ENCODE measurements around the gene NUP43. TPM values are rescaled to one million over a fixed set of nuclear protein-coding genes. Genes with fewer than 3 reads are reported as not detected.

The NUP43 gene
- polyA plus RNA-seq, 1 donor from 2014 or later, result 26.9 TPM

- no peak overlapping the region for H3K9ac ChIP-seq (ENCODE audit: low read length)
- no peaks in the 10 kb centered on the region for H3K9me3 ChIP-seq (ENCODE audit: low read length)
- H3K27ac ChIP-seq (ENCODE audit: low read length), result no peak overlapping the region
- no peaks in the 10 kb centered on the region for H4K20me1 ChIP-seq (ENCODE audit: insufficient read depth)
- no peaks in the 10 kb centered on the region for H3F3A ChIP-seq (ENCODE audit: insufficient read depth, low read length, poor library complexity, severe bottlenecking)
- no peaks in the 10 kb centered on the region for H3K79me2 ChIP-seq (replicated peaks; ENCODE audit: insufficient read depth, low read length)
- H3K4me2 ChIP-seq (ENCODE audit: low read length), result no peak overlapping the region
- no peaks in the 10 kb centered on the region for H3K36me3 ChIP-seq (ENCODE audit: insufficient read depth, low read length)
- no peak overlapping the region for H2AFZ ChIP-seq (ENCODE audit: low read depth, low read length)
- no peaks in the 10 kb centered on the region for H3K27me3 ChIP-seq (ENCODE audit: insufficient read depth, low read depth, low read length)
- TF ChIP-seq RAD21 (conservative IDR thresholded peaks at IDR 0.05) (no peak), CTCF (IDR thresholded peaks at IDR 0.05; ENCODE audit: poor library complexity, severe bottlenecking) (no peak), MXI1 (conservative IDR thresholded peaks at IDR 0.05; ENCODE audit: poor library complexity, severe bottlenecking) (no peak), REST (IDR thresholded peaks at IDR 0.05; ENCODE audit: borderline replicate concordance) (no peak)
- no peak overlapping the region for H3K4me3 ChIP-seq (ENCODE audit: low read length)
- no peaks in the 10 kb centered on the region for H3K9me2 ChIP-seq (ENCODE audit: insufficient read depth, low read length)
Measured at GRCh38 chr6:149729824-149730223, 16.5 kb downstream of the NUP43 start.

GRCh38 chr6:149728499-149729234, 17.7 kb downstream of the NUP43 start:
- Histone ChIP-seq H3F3A (ENCODE audit: insufficient read depth, low read length, poor library complexity, severe bottlenecking) (no peaks in the 10 kb centered on the region), H2AFZ (ENCODE audit: low read depth, low read length) (no peak overlapping the region), H3K4me3 (ENCODE audit: low read length) (no peak overlapping the region), H3K4me2 (ENCODE audit: low read length) (no peak overlapping the region), H3K27ac (ENCODE audit: low read length) (no peak overlapping the region), H3K9me2 (ENCODE audit: insufficient read depth, low read length) (no peaks in the 10 kb centered on the region), H3K9me3 (ENCODE audit: low read length) (no peaks in the 10 kb centered on the region), H4K20me1 (ENCODE audit: insufficient read depth) (no peaks in the 10 kb centered on the region), H3K79me2 (replicated peaks; ENCODE audit: insufficient read depth, low read length) (no peaks in the 10 kb centered on the region), H3K27me3 (ENCODE audit: insufficient read depth, low read depth, low read length) (no peaks in the 10 kb centered on the region), H3K9ac (ENCODE audit: low read length) (no peak overlapping the region), H3K36me3 (ENCODE audit: insufficient read depth, low read length) (no peaks in the 10 kb centered on the region)
- no peak for TF ChIP-seq EZH2 (IDR thresholded peaks at IDR 0.05; ENCODE audit: borderline replicate concordance, insufficient read depth, low read length, poor library complexity, severe bottlenecking)
- no peak for TF ChIP-seq RAD21 (conservative IDR thresholded peaks at IDR 0.05)
- TF ChIP-seq POLR2AphosphoS5 (IDR thresholded peaks at IDR 0.05), result no peak
- no peak for TF ChIP-seq EP300 (conservative IDR thresholded peaks at IDR 0.05; ENCODE audit: poor library complexity, severe bottlenecking)
- TF ChIP-seq SMC3 (conservative IDR thresholded peaks at IDR 0.05; ENCODE audit: poor library complexity), result no peak
- TF ChIP-seq REST (IDR thresholded peaks at IDR 0.05; ENCODE audit: borderline replicate concordance), result no peak
